ENCODE data around the gene PTPRN2. TPM values are rescaled to one million over a fixed set of nuclear protein-coding genes. Genes with fewer than 3 reads are reported as not detected.
A peak's percentile ranks its signal among the peaks of the same experiment; 100 is the strongest.

Gene PTPRN2
- total and polyA plus RNA-seq, 9 of the 15 experiments (the other 6 are each of a cell fraction or from before 2014, with no cell fraction given) = not detected

GRCh38 chr7:157863176-157863575 lies 724.4 kb downstream of the PTPRN2 start (continued):
- TF ChIP-seq NCOA2 (IDR thresholded peaks at IDR 0.05; ENCODE audit: partially characterized antibody in 2 of 2) (no peak), HMGXB4 (CRISPR knock-in tag; IDR thresholded peaks at IDR 0.05) (no peak), PHF8 (IDR thresholded peaks at IDR 0.05; ENCODE audit: borderline replicate concordance, low read length) (no peak), ZFP36 (IDR thresholded peaks at IDR 0.05; ENCODE audit: low read depth, low read length, partially characterized antibody) (no peak), BRF2 (IDR thresholded peaks at IDR 0.05; ENCODE audit: borderline replicate concordance, insufficient read depth, insufficient read length) (no peak), BCOR (IDR thresholded peaks at IDR 0.05) (no peak)

- ATAC-seq = no peak
- WGBS (ENCODE audit: insufficient coverage, low coverage, missing lambda C conversion rate) = 1% methylated on average over 25 of the region's 25 CpGs
Observed at GRCh38 chr7:157862731-157863130, 724.9 kb downstream of the PTPRN2 start.

More at GRCh38 chr7:157862731-157863130, 724.9 kb downstream of the PTPRN2 start:
- no peak overlapping the region for H3K27ac ChIP-seq (ENCODE audit: extremely low read depth, low read depth, low read length)
- H3K9me3 ChIP-seq (replicated peaks; ENCODE audit: control insufficient read depth, insufficient read depth, low read depth, low read length) = no peaks in the 10 kb centered on the region
- intact Hi-C loops (cut with micrococcal nuclease) (no loop called here), in situ Hi-C loops (cut with MboI) (no loop called here)
- no peaks in the 10 kb centered on the region for H3K36me3 ChIP-seq (ENCODE audit: control insufficient read depth, insufficient read depth, low read length)
- FAIRE-seq (no peak), DNase-seq (ENCODE audit: extremely low read depth in 1 of 4, low spot score in 3 of 4) (no peak)
- H3K4me2 ChIP-seq (ENCODE audit: insufficient read depth, low read length) = no peak overlapping the region
- no peak overlapping the region for H2AFZ ChIP-seq (ENCODE audit: low read depth, low read length)
- H3K4me3 ChIP-seq = no peak overlapping the region
- BruUV-seq (replicated peaks) = no TSS peak
- H3K9me1 ChIP-seq (ENCODE audit: control insufficient read depth, insufficient read depth, low read length) = no peaks in the 10 kb centered on the region
- POLR2A ChIA-PET = interaction anchor here (1.5 kb wide), 1 partner anchor 13 kb away, joined by 4 read pairs; no protein-coding TSS in a partner anchor
- H3K79me2 ChIP-seq (ENCODE audit: control insufficient read depth, insufficient read depth, low read length) = no peaks in the 10 kb centered on the region
- H3K27me3 ChIP-seq (ENCODE audit: control insufficient read depth in 2 of 2, insufficient read depth in 2 of 2, low read length in 2 of 2) = peaks cover 56 to 67% of the 10 kb centered on the region in 2 experiments
- H4K20me1 ChIP-seq (replicated peaks; ENCODE audit: control insufficient read depth, insufficient read depth, low read length) = peaks cover 29% of the 10 kb centered on the region
- no peak for TF ChIP-seq TEAD4 (IDR thresholded peaks at IDR 0.05; ENCODE audit: low read length)
- TF ChIP-seq TEAD4 (CRISPR knock-in tag; IDR thresholded peaks at IDR 0.05; ENCODE audit: borderline replicate concordance) = no peak
- TF ChIP-seq FOSL1 (tag; conservative IDR thresholded peaks at IDR 0.05) = no peak
- peak in 1 of 2 experiments; percentile 39 for TF ChIP-seq E2F6 (IDR thresholded peaks at IDR 0.05; ENCODE audit: borderline replicate concordance in 1 of 2, extremely low read depth in 1 of 2, insufficient read depth in 1 of 2, insufficient read length in 1 of 2, low read depth in 1 of 2, low read length in 1 of 2, poor library complexity in 1 of 2, severe bottlenecking in 1 of 2)
- no peak for TF ChIP-seq XRCC3 (IDR thresholded peaks at IDR 0.05)
- no peak for TF ChIP-seq HINFP (tag; conservative IDR thresholded peaks at IDR 0.05; ENCODE audit: low read depth)
- no peak overlapping the region for H3K9ac ChIP-seq (ENCODE audit: insufficient read depth in 1 of 2, low read depth in 2 of 2, low read length in 2 of 2)
- CTCF ChIA-PET (ENCODE audit: low intra/inter-chr PET ratio) = no interaction called here
- no peaks in the 10 kb centered on the region for H3K4me1 ChIP-seq (replicated peaks in 1 of 2; ENCODE audit: control insufficient read depth in 2 of 2, insufficient read depth in 2 of 2, low read length in 2 of 2)
